ENCODE results near the gene SLC39A12. TPM values are rescaled to one million over a fixed set of nuclear protein-coding genes. Genes with fewer than 3 reads are reported as not detected.

The SLC39A12 gene
- total RNA-seq, 1 donor from 2014 or later = not detected

DNA sequence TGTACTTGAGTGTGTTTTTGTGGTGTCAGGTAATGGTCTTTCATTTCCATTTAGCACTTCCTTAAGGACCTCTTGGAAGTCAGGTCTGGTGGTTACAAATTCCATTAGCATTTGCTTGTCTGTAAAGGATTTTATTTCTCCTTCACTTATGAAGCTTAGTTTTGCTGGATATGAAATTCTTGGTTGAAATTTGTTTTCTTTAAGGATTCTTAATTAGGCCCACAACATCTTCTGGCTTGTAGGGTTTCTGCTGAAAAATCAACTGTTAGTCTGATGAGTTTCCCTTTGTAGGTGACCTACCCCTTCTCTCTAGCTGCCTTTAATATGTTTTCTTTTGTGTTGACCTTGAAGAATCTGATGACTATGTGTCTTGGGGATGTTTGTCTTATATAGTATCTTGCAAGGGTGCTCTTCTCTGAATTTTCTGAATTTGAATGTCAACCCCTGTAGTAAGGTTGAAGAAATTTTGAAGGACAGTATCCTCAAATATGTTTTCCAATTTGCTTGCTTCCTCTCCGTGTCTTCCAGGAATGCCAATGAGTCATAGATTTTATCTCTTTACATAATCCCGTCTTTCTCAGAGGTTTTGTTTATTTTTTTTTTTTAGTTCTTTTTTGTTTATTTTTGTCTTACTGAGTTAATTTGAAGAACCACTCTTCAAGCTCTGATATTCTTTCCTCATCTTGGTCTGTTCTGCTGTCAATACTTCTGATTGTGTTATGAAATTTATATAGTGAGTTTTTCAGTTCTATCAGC is 70.2 kb downstream of the SLC39A12 start:
- Mint-ChIP-seq H3K27ac (no peak overlapping the region), H3K4me1 (ENCODE audit: low read depth) (no peaks in the 10 kb centered on the region), H3K9me3 (peaks cover 15% of the 10 kb centered on the region), H3K36me3 (ENCODE audit: low read depth) (no peaks in the 10 kb centered on the region), H3K27me3 (ENCODE audit: low read depth) (no peaks in the 10 kb centered on the region), H3K4me3 (ENCODE audit: low read depth) (no peak overlapping the region)
- no peak for DNase-seq (ENCODE audit: low spot score)
- intact Hi-C loops (cut with micrococcal nuclease) = no loop called here

DNA sequence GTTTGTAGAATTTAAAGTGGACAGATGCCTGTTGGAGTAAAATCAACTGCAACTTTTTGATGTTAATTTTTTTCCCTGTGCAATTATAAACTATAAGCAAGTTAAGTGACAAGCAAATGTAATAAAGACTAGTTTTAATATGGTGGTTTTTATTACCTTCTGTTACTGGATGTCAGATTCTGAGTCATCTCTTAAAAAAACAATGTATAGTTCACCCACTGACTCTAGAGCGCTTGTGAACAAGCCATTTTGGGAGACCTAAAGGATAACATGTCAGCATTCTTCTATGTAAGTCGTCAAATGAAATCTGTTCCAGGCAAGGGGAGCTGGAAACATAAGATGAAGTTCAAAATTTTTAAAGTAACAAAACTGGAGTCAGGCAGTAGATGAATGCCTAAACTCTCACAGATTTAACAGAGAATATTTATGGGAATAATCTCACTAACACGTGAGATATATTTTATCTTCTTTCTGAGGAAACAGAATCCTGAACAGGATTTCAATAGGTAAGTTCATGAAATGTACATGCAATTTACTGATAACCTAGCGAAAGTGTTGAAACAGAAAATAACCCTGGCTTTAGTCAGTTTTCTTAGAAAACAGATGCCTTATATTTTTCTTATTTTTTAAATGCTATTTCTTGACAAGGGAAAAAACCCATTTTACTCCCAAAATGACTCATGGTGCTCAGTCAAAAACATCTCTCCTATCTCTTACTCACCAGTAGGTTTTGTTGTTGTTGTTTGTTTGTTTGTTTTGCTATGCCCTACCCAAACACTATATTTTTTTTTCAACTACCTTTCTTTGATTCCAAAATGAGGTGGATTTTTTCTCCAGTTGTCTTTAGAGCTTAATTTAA is 91.7 kb downstream of the SLC39A12 start:
- Mint-ChIP-seq H3K9me3 (no peaks in the 10 kb centered on the region), H3K4me3 (ENCODE audit: low read depth) (no peak overlapping the region), H3K36me3 (ENCODE audit: low read depth) (no peaks in the 10 kb centered on the region), H3K27me3 (ENCODE audit: low read depth) (no peaks in the 10 kb centered on the region), H3K4me1 (ENCODE audit: low read depth) (no peaks in the 10 kb centered on the region), H3K27ac (no peak overlapping the region)
- no peak for DNase-seq (ENCODE audit: low spot score)
- intact Hi-C loops (cut with micrococcal nuclease) = no loop called here

DNA sequence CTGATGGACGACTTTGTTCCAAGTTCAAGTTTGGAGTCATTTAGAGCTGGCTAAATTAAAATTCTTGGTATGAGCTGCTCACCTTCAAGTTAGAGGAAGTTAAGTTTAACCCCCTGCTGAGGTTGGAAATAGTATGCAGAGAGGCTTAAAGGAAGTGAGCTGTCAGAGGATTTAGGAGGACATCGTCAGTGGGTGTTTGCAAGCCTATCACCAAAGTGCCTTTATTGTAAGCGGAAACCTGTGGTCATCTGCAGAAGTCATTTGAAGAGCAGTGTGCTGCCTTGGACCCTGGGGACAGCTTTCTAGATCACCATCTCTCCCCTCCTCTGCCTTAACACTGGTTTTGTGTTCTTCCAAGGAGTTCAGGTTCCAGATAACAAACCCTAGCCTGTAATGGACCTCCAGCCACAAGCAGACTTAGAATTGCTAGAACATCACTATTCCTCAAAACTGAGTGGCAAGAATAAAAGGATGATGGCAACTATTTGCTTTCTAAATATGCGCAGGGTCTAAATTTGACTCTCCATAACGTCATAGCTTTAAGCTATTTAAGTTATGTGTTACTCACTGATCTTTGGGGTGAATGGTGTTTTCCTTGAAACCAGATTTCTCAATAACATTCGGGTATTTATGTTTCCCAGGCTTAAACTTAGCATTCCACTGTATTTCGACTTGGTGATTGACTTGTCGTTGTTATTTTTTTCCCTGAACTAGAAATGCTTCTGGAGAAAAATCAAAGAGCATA is 93.4 kb downstream of the SLC39A12 start:
- no peak overlapping the region for H3K27ac Mint-ChIP-seq
- H3K27me3 Mint-ChIP-seq (ENCODE audit: low read depth) = no peaks in the 10 kb centered on the region
- intact Hi-C loops (cut with micrococcal nuclease) = no loop called here
- no peak for DNase-seq (ENCODE audit: low spot score)
- no peaks in the 10 kb centered on the region for H3K36me3 Mint-ChIP-seq (ENCODE audit: low read depth)
- H3K4me1 Mint-ChIP-seq (ENCODE audit: low read depth) = no peaks in the 10 kb centered on the region
- H3K4me3 Mint-ChIP-seq (ENCODE audit: low read depth) = no peak overlapping the region
- no peaks in the 10 kb centered on the region for H3K9me3 Mint-ChIP-seq

DNA sequence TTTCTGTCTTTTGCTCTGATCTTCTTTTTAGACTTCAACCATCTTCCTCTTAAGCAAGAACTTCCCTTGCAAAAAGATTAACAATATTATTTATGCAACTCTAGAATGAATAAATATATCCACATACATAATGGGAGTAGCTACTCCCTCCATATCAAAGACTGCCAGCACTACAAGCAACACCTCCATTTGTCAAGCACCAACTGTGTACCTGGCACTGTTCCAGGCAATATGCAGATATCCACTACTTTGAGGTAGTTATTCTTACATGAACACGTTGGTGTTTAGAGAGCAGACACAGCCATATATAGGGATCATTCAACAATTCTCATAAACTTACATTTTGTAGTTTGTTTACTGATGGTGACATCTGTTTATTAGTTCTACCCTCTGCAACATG is 104.9 kb downstream of the SLC39A12 start:
- Mint-ChIP-seq H3K36me3 (ENCODE audit: low read depth) (no peaks in the 10 kb centered on the region), H3K4me3 (ENCODE audit: low read depth) (no peak overlapping the region), H3K9me3 (no peaks in the 10 kb centered on the region), H3K27ac (no peak overlapping the region), H3K27me3 (ENCODE audit: low read depth) (no peaks in the 10 kb centered on the region), H3K4me1 (ENCODE audit: low read depth) (no peaks in the 10 kb centered on the region)
- no peak for DNase-seq (ENCODE audit: low spot score)
- intact Hi-C loops (cut with micrococcal nuclease) = no loop called here

DNA sequence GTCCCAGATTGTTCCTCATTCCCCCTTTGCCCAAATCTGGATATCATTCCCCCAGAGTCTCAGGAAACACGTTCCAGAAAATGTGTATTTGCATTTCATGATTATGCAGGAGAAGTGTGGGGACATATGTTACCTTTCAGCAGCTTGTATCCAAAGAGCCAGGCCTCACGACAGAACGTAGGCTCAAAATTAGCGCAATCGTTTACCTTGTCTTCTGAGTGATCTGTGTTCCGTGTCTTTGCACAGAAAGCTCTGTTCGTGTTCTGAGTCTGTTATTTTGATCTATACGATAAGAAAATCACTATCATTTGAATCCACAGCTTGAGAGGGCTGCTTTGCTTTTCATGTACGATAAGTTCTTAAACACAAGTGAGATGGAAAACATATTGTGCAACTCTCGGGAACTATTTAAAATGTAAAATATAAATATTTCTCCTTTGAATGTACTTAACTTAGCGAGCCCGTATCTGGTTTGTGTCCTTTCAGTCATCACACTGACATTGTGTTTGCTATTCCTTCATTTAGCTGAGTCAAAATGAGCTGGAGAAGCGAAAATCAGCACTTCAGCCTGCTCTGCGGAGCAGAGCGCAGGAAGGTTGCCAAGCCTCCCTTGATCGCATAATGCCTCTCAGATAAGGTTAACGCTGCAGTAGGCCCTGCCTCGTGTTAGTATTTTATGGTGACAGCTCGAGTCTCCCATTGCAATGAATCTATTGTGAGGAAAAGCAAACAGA is 108.3 kb downstream of the SLC39A12 start:
- Mint-ChIP-seq H3K27ac (no peak overlapping the region), H3K36me3 (ENCODE audit: low read depth) (no peaks in the 10 kb centered on the region), H3K9me3 (no peaks in the 10 kb centered on the region), H3K4me3 (ENCODE audit: low read depth) (no peak overlapping the region), H3K27me3 (ENCODE audit: low read depth) (no peaks in the 10 kb centered on the region), H3K4me1 (ENCODE audit: low read depth) (no peaks in the 10 kb centered on the region)
- no peak for DNase-seq (ENCODE audit: low spot score)
- intact Hi-C loops (cut with micrococcal nuclease) = no loop called here

DNA sequence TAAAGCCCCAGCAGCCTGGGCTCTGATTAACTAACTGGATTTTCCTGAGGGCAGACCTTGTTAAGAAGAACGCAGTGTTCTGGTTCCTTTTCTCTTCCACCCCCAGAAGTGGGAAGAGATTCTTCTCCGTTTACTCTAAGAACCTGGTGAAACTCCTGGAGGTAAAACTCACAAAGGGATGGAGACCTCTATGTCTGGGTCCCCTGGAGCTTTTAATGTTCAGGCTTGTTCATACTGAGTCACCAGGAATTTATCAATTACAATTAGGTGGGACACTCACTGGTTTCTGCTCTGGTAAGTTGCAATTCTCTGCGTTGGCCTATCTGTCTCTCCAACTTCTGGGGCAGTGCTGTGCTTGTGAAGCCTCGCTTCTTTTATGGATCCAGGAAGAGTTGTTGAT is 115.2 kb downstream of the SLC39A12 start:
- Mint-ChIP-seq H3K4me3 (ENCODE audit: low read depth) (no peak overlapping the region), H3K4me1 (ENCODE audit: low read depth) (no peaks in the 10 kb centered on the region), H3K27me3 (ENCODE audit: low read depth) (no peaks in the 10 kb centered on the region), H3K27ac (no peak overlapping the region), H3K36me3 (ENCODE audit: low read depth) (no peaks in the 10 kb centered on the region), H3K9me3 (peaks cover 4% of the 10 kb centered on the region)
- no peak for DNase-seq (ENCODE audit: low spot score)
- intact Hi-C loops (cut with micrococcal nuclease) = no loop called here

DNA sequence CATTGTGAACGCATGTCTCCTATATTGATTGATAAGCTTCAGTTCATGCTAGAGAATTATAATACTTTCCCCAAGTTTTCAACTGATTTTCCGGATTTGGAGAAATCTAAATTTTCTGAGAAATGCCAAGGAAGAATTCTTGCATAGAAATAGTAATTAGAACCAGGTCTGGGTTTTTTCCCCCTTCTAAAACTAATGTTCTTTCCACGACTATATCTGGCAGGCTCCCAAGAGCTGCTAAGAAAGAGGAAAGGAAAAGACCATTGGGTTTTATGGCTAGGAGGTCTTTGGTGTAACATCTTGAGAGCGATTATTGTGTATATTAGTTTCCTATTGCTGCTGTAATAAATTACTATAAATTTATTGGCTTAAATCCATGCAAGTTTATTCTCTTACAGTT is 116.7 kb downstream of the SLC39A12 start:
- DNase-seq (ENCODE audit: low spot score) = no peak
- Mint-ChIP-seq H3K4me3 (ENCODE audit: low read depth) (no peak overlapping the region), H3K27me3 (ENCODE audit: low read depth) (no peaks in the 10 kb centered on the region), H3K27ac (no peak overlapping the region), H3K36me3 (ENCODE audit: low read depth) (no peaks in the 10 kb centered on the region), H3K4me1 (ENCODE audit: low read depth) (no peaks in the 10 kb centered on the region), H3K9me3 (peaks cover 4% of the 10 kb centered on the region)
- intact Hi-C loops (cut with micrococcal nuclease) = no loop called here

DNA sequence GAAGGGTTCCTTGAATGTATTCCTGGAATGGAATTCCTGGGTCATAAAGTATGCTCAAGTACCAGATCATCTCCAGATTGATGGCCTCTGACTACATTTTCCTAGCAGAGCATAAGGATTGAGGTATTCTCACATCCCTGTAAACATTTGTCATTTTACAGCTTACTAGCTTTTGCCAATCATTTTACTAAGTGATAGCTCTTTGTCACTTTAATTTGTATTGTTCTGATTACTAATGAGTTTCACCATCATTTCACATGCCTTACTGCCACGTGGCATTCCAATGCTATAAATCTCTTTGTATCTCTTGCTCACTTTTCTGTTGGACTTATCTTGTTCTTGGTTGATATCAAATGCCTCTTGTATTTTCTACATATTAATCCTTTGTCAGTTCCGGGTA is 119.9 kb downstream of the SLC39A12 start:
- peaks cover under 1% of the 10 kb centered on the region for H3K9me3 Mint-ChIP-seq
- H3K27ac Mint-ChIP-seq = no peak overlapping the region
- H3K36me3 Mint-ChIP-seq (ENCODE audit: low read depth) = no peaks in the 10 kb centered on the region
- intact Hi-C loops (cut with micrococcal nuclease) = no loop called here
- H3K4me3 Mint-ChIP-seq (ENCODE audit: low read depth) = no peak overlapping the region
- H3K27me3 Mint-ChIP-seq (ENCODE audit: low read depth) = no peaks in the 10 kb centered on the region
- DNase-seq (ENCODE audit: low spot score) = no peak
- H3K4me1 Mint-ChIP-seq (ENCODE audit: low read depth) = no peaks in the 10 kb centered on the region

DNA sequence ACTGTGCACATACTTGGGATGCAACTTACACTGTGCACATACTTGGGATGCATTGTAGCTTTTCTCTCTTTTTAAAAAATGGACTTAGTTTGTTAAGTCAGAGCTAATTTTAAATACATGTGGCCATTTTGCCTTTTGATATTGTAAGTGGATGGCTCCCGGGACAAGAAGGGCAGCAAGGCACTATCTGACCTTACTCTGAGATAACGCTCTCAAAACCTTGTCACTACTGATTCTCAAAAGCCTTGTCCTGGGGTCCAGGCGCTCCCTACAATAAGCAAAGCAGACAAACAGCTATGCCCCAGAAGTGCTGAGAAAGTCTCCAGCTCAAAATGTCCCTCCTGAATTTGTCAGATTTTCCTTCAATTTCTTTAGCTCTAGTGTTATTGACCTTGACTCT is 121.6 kb downstream of the SLC39A12 start:
- Mint-ChIP-seq H3K36me3 (ENCODE audit: low read depth) (no peaks in the 10 kb centered on the region), H3K27me3 (ENCODE audit: low read depth) (no peaks in the 10 kb centered on the region), H3K4me1 (ENCODE audit: low read depth) (no peaks in the 10 kb centered on the region), H3K27ac (no peak overlapping the region), H3K4me3 (ENCODE audit: low read depth) (no peak overlapping the region), H3K9me3 (no peaks in the 10 kb centered on the region)
- no peak for DNase-seq (ENCODE audit: low spot score)
- intact Hi-C loops (cut with micrococcal nuclease) = no loop called here

DNA sequence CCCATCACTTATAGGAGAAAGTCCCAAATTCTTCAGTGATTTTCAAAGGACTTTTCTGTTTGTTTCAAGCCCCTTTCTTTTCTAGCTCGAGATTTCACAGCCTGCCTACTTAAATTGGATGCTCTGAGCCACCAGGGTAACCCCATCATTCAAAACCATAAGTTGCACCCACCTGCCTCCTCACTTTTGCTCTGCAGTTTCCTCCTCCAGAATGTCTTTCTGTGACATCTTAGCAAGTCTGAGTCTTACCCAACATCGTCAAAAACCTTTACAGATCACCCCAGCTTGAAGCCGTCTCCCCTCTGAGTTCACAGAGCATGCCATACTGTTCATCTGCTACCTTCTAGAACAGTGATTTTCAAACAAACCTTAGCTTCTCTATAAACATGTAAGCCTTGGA is 124.2 kb downstream of the SLC39A12 start:
- H3K9me3 Mint-ChIP-seq = no peaks in the 10 kb centered on the region
- no peaks in the 10 kb centered on the region for H3K27me3 Mint-ChIP-seq (ENCODE audit: low read depth)
- intact Hi-C loops (cut with micrococcal nuclease) = no loop called here
- H3K27ac Mint-ChIP-seq = no peak overlapping the region
- DNase-seq (ENCODE audit: low spot score) = no peak
- H3K4me1 Mint-ChIP-seq (ENCODE audit: low read depth) = no peaks in the 10 kb centered on the region
- H3K4me3 Mint-ChIP-seq (ENCODE audit: low read depth) = no peak overlapping the region
- no peaks in the 10 kb centered on the region for H3K36me3 Mint-ChIP-seq (ENCODE audit: low read depth)

DNA sequence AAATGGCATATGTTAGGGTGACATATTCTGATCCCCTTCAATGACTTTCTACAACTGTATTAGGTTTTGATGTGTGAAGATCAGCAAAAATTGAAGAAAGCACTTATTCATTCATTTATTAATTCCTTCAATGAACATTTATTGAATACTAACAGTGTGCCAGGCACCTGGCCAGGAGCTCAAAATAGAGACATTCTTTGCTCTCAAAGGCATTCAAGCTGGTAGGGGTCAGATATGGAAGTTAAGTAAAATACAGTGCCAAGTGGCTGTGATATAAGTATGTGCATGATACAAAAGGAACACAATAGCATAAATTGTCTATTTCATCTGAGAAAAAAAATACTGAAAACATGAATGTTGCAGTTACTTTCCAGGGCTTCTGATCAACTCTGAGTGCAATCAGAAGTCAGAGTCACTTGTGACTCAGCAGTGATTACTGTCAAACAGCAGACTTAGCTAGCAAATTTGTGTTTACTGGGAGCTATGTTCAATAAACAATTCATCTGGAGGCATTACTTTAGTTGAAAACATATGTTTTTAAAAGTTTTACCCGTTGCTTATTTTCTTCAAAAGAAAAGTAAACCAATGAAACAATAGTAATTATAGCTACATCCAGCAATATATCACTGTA is 128.1 kb downstream of the SLC39A12 start:
- intact Hi-C loops (cut with micrococcal nuclease) = no loop called here
- no peak overlapping the region for H3K27ac Mint-ChIP-seq
- H3K36me3 Mint-ChIP-seq (ENCODE audit: low read depth) = no peaks in the 10 kb centered on the region
- no peak for DNase-seq (ENCODE audit: low spot score)
- no peaks in the 10 kb centered on the region for H3K9me3 Mint-ChIP-seq
- H3K27me3 Mint-ChIP-seq (ENCODE audit: low read depth) = no peaks in the 10 kb centered on the region
- no peaks in the 10 kb centered on the region for H3K4me1 Mint-ChIP-seq (ENCODE audit: low read depth)
- H3K4me3 Mint-ChIP-seq (ENCODE audit: low read depth) = no peak overlapping the region

DNA sequence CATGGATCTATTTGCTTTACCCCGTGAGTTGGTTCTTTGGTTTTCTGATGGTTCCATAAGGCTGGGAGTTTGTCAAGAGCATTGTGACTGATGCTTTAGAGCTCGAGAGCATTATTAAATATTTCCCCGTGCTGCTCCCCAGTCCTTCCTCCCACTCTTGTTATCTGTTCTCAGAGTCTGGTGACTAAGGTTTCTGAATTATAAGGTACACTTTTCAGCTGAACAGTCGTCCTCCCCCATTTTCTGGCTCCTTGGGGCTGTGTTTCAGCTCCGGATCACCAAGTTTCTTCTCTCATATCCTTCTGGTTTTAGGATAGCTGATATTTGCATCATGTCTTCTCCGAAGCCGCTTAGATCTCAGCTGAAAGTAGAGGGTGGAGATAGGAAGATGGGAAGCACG is 130.7 kb downstream of the SLC39A12 start:
- H3K27ac Mint-ChIP-seq = no peak overlapping the region
- H3K4me1 Mint-ChIP-seq (ENCODE audit: low read depth) = no peaks in the 10 kb centered on the region
- intact Hi-C loops (cut with micrococcal nuclease) = no loop called here
- no peaks in the 10 kb centered on the region for H3K9me3 Mint-ChIP-seq
- no peaks in the 10 kb centered on the region for H3K27me3 Mint-ChIP-seq (ENCODE audit: low read depth)
- no peak overlapping the region for H3K4me3 Mint-ChIP-seq (ENCODE audit: low read depth)
- DNase-seq (ENCODE audit: low spot score) = no peak
- H3K36me3 Mint-ChIP-seq (ENCODE audit: low read depth) = no peaks in the 10 kb centered on the region

Measured in activated T-helper 2 cell treated with anti-CD3 and anti-CD28 coated beads, Interferon-gamma antibody, Interleukin-2, Interleukin-4, amounts not matched to agents 10 μg/mL and 5 μg/mL and 100 μg/mL, durations not matched to agents 14 hours and 24 hours and 36 hours (primary cell).